GM12878 (cell line): ENCODE data around the gene N4BP2L2.

ENCODE experiments used
- ATF2 ChIP-seq: IDR thresholded peaks from 2 replicates; pipeline ENCODE4 v1.6.1; 2012; ENCODE audit warnings: low read length, inconsistent platforms
- CREM ChIP-seq: IDR thresholded peaks from 2 replicates; pipeline ENCODE4 v1.6.1; 2014; ENCODE audit warnings: antibody characterized with exemption, low read depth
- ETV6 ChIP-seq, 2 experiments: fragments of 450-650 bp in 1 of 2; IDR thresholded peaks in 1 of 2; conservative IDR thresholded peaks in 1 of 2; 2 replicates each; pipeline ENCODE4 v1.6.1; 2014; ENCODE audit warnings: antibody characterized with exemption in 1 of 2, borderline replicate concordance in 1 of 2, low read depth in 1 of 2, mild to moderate bottlenecking in 1 of 2, moderate library complexity in 1 of 2
- POLR2A ChIP-seq: IDR thresholded peaks from 2 replicates; pipeline ENCODE4 v1.6.1; 2011; ENCODE audit warnings: low read depth, mild to moderate bottlenecking, low read length

- TF ChIP-seq ATF2 (no peak), POLR2A (no peak), CREM (no peak), ETV6 (conservative IDR thresholded peaks at IDR 0.05 in 1 of 2, IDR thresholded peaks at IDR 0.05 in 1 of 2; ENCODE audit: borderline replicate concordance in 1 of 2, low read depth in 1 of 2) (no peak)
Observed at GRCh38 chr13:32431361-32431760, 107.2 kb downstream of the N4BP2L2 start.
